Glutamatergic neuron (in vitro differentiated cells): ENCODE data around the gene PRPF18. TPM values are rescaled to one million over a fixed set of nuclear protein-coding genes. Genes with fewer than 3 reads are reported as not detected.

ENCODE experiments used
- DNase-seq: peaks from one replicate; pipeline ENCODE4 v3.0.0; 2022
- H3K27ac Mint-ChIP-seq: one replicate; pipeline ENCODE4 v1.8.0; 2020; ENCODE audit warnings: mild to moderate bottlenecking, mixed read lengths, inconsistent platforms; ENCODE audit not compliant: unreplicated experiment
- H3K27me3 Mint-ChIP-seq: one replicate; pipeline ENCODE4 v1.8.0; 2020; ENCODE audit warnings: mild to moderate bottlenecking, moderate library complexity, mixed read lengths, inconsistent platforms; ENCODE audit not compliant: unreplicated experiment
- H3K36me3 Mint-ChIP-seq: one replicate; pipeline ENCODE4 v1.8.0; 2020; ENCODE audit warnings: mild to moderate bottlenecking, mixed read lengths, inconsistent platforms; ENCODE audit not compliant: unreplicated experiment
- H3K4me1 Mint-ChIP-seq: one replicate; pipeline ENCODE4 v1.8.0; 2020; ENCODE audit warnings: mild to moderate bottlenecking, low read depth, mixed read lengths, inconsistent platforms; ENCODE audit not compliant: unreplicated experiment
- H3K4me3 Mint-ChIP-seq: one replicate; pipeline ENCODE4 v1.8.0; 2020; ENCODE audit warnings: mild to moderate bottlenecking, mixed read lengths, inconsistent platforms; ENCODE audit not compliant: unreplicated experiment
- H3K9me3 Mint-ChIP-seq: one replicate; pipeline ENCODE4 v1.8.0; 2020; ENCODE audit warnings: mild to moderate bottlenecking, moderate library complexity, mixed read lengths, inconsistent platforms; ENCODE audit not compliant: unreplicated experiment
- CTCF ChIP-seq: fragments of 200-600 bp; sonication (generic); IDR thresholded peaks from one replicate; pipeline ENCODE4 v1.5.0; 2021; ENCODE audit not compliant: partially characterized antibody, unreplicated experiment
- total RNA-seq: library from RNA; stranded (reverse); fragmentation: NEBNext Ultra II Directional; extraction: Animal tissue kit (Norgen Biotek cat#: 25700); gene quantifications from one replicate; pipeline ENCODE4 v1.2.1, GENCODE V29; 2021; ENCODE audit not compliant: unreplicated experiment

Gene PRPF18
- total RNA-seq, 1 donor from 2014 or later = 24.7 TPM

- H3K27me3 Mint-ChIP-seq = no peaks in the 10 kb centered on the region
These were observed 28.0 kb downstream of the PRPF18 start for GRCh38 chr10:13614530-13615332.

GRCh38 chr10:13615650-13616300 lies 29.0 kb downstream of the PRPF18 start:
- Mint-ChIP-seq H3K36me3 (no peaks in the 10 kb centered on the region), H3K27me3 (no peaks in the 10 kb centered on the region), H3K9me3 (peaks cover 2% of the 10 kb centered on the region), H3K4me1 (peaks cover 4% of the 10 kb centered on the region), H3K27ac (no peak overlapping the region), H3K4me3 (no peak overlapping the region)
- DNase-seq = no peak
- no peak for TF ChIP-seq CTCF

More at GRCh38 chr10:13614530-13615332, 28.0 kb downstream of the PRPF18 start:
- DNase-seq = peak; percentile 30
- no peak overlapping the region for H3K4me3 Mint-ChIP-seq
- no peaks in the 10 kb centered on the region for H3K36me3 Mint-ChIP-seq
- peak overlapping the region; percentile 45 for H3K27ac Mint-ChIP-seq
- H3K4me1 Mint-ChIP-seq = peaks cover 4% of the 10 kb centered on the region
- H3K9me3 Mint-ChIP-seq = peaks cover 2% of the 10 kb centered on the region
- no peak for TF ChIP-seq CTCF

- H3K36me3 Mint-ChIP-seq = no peaks in the 10 kb centered on the region
- no peak overlapping the region for H3K4me3 Mint-ChIP-seq
- H3K4me1 Mint-ChIP-seq = peaks cover 9% of the 10 kb centered on the region
- no peak overlapping the region for H3K27ac Mint-ChIP-seq
- no peak for DNase-seq
- TF ChIP-seq CTCF = no peak
- peaks cover 2% of the 10 kb centered on the region for H3K9me3 Mint-ChIP-seq
- no peaks in the 10 kb centered on the region for H3K27me3 Mint-ChIP-seq
These were observed 30.4 kb downstream of the PRPF18 start for GRCh38 chr10:13617116-13617515.

- Mint-ChIP-seq H3K36me3 (no peaks in the 10 kb centered on the region), H3K9me3 (no peaks in the 10 kb centered on the region), H3K27ac (no peak overlapping the region), H3K4me3 (no peak overlapping the region), H3K4me1 (peaks cover 5% of the 10 kb centered on the region), H3K27me3 (no peaks in the 10 kb centered on the region)
- TF ChIP-seq CTCF = no peak
- DNase-seq = no peak
These were observed 35.2 kb downstream of the PRPF18 start for GRCh38 chr10:13621931-13622330.

GRCh38 chr10:13624630-13625029 lies 37.9 kb downstream of the PRPF18 start:
- no peak overlapping the region for H3K4me3 Mint-ChIP-seq
- H3K36me3 Mint-ChIP-seq = no peaks in the 10 kb centered on the region
- H3K4me1 Mint-ChIP-seq = peaks cover 5% of the 10 kb centered on the region
- no peak overlapping the region for H3K27ac Mint-ChIP-seq
- no peaks in the 10 kb centered on the region for H3K27me3 Mint-ChIP-seq
- no peaks in the 10 kb centered on the region for H3K9me3 Mint-ChIP-seq
- DNase-seq = no peak
- no peak for TF ChIP-seq CTCF
